Transverse colon (tissue), 4 donors: ENCODE data around the gene PC. TPM values are rescaled to one million over a fixed set of nuclear protein-coding genes. Genes with fewer than 3 reads are reported as not detected.

ENCODE experiments used
- DNase-seq: peaks from one replicate; pipeline ENCODE4 v3.0.0-alpha.2; 2019
- H3K27ac ChIP-seq, 4 donors: fragments of 200-600 bp; sonication (generic); 2 replicates each; pipeline ENCODE4 v1.5.1; 2016 to 2018; ENCODE audit warnings: inconsistent platforms in 4 of 4
- H3K27me3 ChIP-seq: fragments of 200-600 bp; sonication (generic); 2 replicates; pipeline ENCODE4 v1.5.1; 2017; ENCODE audit warnings: inconsistent platforms
- H3K36me3 ChIP-seq, 4 donors: fragments of 200-600 bp; sonication (generic); 2 replicates each; pipeline ENCODE4 v1.5.1; 2017 to 2019; ENCODE audit warnings: inconsistent platforms in 4 of 4
- H3K4me1 ChIP-seq, 4 donors: fragments of 200-600 bp; sonication (generic); 2 replicates each; pipeline ENCODE4 v1.5.1; 2017 to 2020; ENCODE audit warnings: inconsistent platforms in 4 of 4
- H3K4me3 ChIP-seq, 4 donors: fragments of 200-600 bp; sonication (generic); 1 replicate in 1 of 4; 2 replicates in 3 of 4; pipeline versions ENCODE4 v1.5.1 to v1.6.1; 2017 to 2019; ENCODE audit warnings: inconsistent platforms in 4 of 4
- H3K9me3 ChIP-seq, 2 donors: fragments of 200-600 bp; sonication (generic); 2 replicates each; pipeline ENCODE4 v1.5.1; 2017 to 2019; ENCODE audit warnings: inconsistent platforms in 2 of 2
- CTCF ChIP-seq, 5 experiments: fragments of 200-600 bp in 3 of 5; fragments of 450-650 bp in 2 of 5; sonication (generic) in 3 of 5; IDR thresholded peaks; 1 replicate in 2 of 5; 2 replicates in 3 of 5; pipeline ENCODE4 v1.5.1; 2016 to 2017; ENCODE audit warnings: antibody characterized with exemption in 5 of 5, inconsistent platforms in 3 of 5, mild to moderate bottlenecking in 2 of 5, moderate library complexity in 1 of 5
- EP300 ChIP-seq: sonication (generic); formaldehyde crosslinking; IDR thresholded peaks from one replicate; pipeline ENCODE4 v1.6.1; 2017; ENCODE audit warnings: antibody characterized with exemption, low read depth
- POLR2A ChIP-seq: fragments of 450-650 bp; IDR thresholded peaks from one replicate; pipeline ENCODE4 v1.6.1; 2016; ENCODE audit warnings: antibody characterized with exemption, mild to moderate bottlenecking, moderate library complexity
- POLR2AphosphoS5 ChIP-seq, 3 donors: sonication (generic); formaldehyde crosslinking; IDR thresholded peaks; one replicate each; pipeline ENCODE4 v1.6.1; 2016; ENCODE audit warnings: antibody characterized with exemption in 3 of 3
- WGBS, 2 donors: methylation state at CpG; one replicate each; pipeline ENCODE4 v1.1.5; 2018; ENCODE audit warnings: low coverage in 1 of 2; 5-methylcytosine and 5-hydroxymethylcytosine counted together
- in situ Hi-C, 4 donors: fragments of 200-750 bp; cut with MboI; loops; one replicate each; pipeline versions ENCODE4 v1.15.0 to v1.15.1; 2017; ENCODE audit warnings: low sequenced_read_pairs in 3 of 4, low pct_ligation_motif_present in 1 of 4, low pct_unique_long_range_greater_than_20kb in 1 of 4
- intact Hi-C: fragments of 100-400 bp; cut with DNase I; formaldehyde crosslinking; loops from one replicate; pipeline ENCODE4 v1.15.1; 2023; ENCODE audit warnings: low total_unique reads
- total RNA-seq, 4 donors: library from RNA; depleted of rRNA; stranded (reverse); fragments of >200 nt; gene quantifications; one replicate each; pipeline ENCODE4 v1.1.0, GENCODE V29; 2016

The PC gene
- total RNA-seq, 4 donors from 2014 or later: 14.9 to 246 (median 38.1) TPM

- intact Hi-C loops: no loop called here
- DNase-seq: no peak
- in situ Hi-C loops: no loop called here
Measured at GRCh38 chr11:66904981-66905521, 53.1 kb downstream of the PC start.

GRCh38 chr11:66904561-66904960 is 53.6 kb downstream of the PC start:
- in situ Hi-C loops (no loop called here), intact Hi-C loops (no loop called here)
- Histone ChIP-seq H3K36me3 (no peaks in the 10 kb centered on the region), H3K27ac (peak overlapping the region; percentile 44 to 56 (median 47)), H3K4me3 (no peak overlapping the region), H3K27me3 (no peaks in the 10 kb centered on the region), H3K4me1 (peaks cover 0 to 9% (median 0%) of the 10 kb centered on the region in 4 donors), H3K9me3 (no peaks in the 10 kb centered on the region)
- 79 to 88% methylated on average over 4 to 6 of the region's 6 CpGs for WGBS, 2 donors
- TF ChIP-seq EP300: no peak
- no peak for TF ChIP-seq POLR2AphosphoS5 (IDR thresholded peaks at IDR 0.05)
- TF ChIP-seq CTCF (IDR thresholded peaks at IDR 0.05): no peak
- TF ChIP-seq POLR2A: no peak
- DNase-seq: no peak

More at GRCh38 chr11:66904981-66905521, 53.1 kb downstream of the PC start:
- Histone ChIP-seq H3K27me3 (no peaks in the 10 kb centered on the region), H3K4me3 (no peak overlapping the region), H3K9me3 (no peaks in the 10 kb centered on the region), H3K36me3 (no peaks in the 10 kb centered on the region), H3K27ac (no peak overlapping the region), H3K4me1 (peaks cover 0 to 9% (median 0%) of the 10 kb centered on the region in 4 donors)
- WGBS, 2 donors: 80 to 85% methylated on average over 3 to 8 of the region's 8 CpGs
- TF ChIP-seq POLR2AphosphoS5 (IDR thresholded peaks at IDR 0.05): no peak
- TF ChIP-seq EP300: no peak
- TF ChIP-seq POLR2A: no peak
- no peak for TF ChIP-seq CTCF (IDR thresholded peaks at IDR 0.05)

- Histone ChIP-seq H3K4me3 (no peak overlapping the region), H3K27ac (peak overlapping the region; percentile 44 to 56 (median 47)), H3K9me3 (no peaks in the 10 kb centered on the region), H3K27me3 (no peaks in the 10 kb centered on the region), H3K4me1 (peaks cover 0 to 9% (median 0%) of the 10 kb centered on the region in 4 donors), H3K36me3 (no peaks in the 10 kb centered on the region)
- DNase-seq: peak; percentile 66
- WGBS, 2 donors: 100% methylated on average over 3 of the region's 3 CpGs; no CpG with 5 or more reads in 1 of the 2 donors
- in situ Hi-C loops (no loop called here), intact Hi-C loops (no loop called here)
- TF ChIP-seq EP300 (no peak), POLR2A (no peak), POLR2AphosphoS5 (IDR thresholded peaks at IDR 0.05) (no peak)
Measured at GRCh38 chr11:66904055-66904454, 54.1 kb downstream of the PC start.

GRCh38 chr11:66902486-66903177 is 55.6 kb downstream of the PC start:
- no peaks in the 10 kb centered on the region for H3K36me3 ChIP-seq
- TF ChIP-seq POLR2AphosphoS5 (IDR thresholded peaks at IDR 0.05): no peak
- TF ChIP-seq POLR2A: no peak
- no peak for TF ChIP-seq EP300
- no peak for TF ChIP-seq CTCF (IDR thresholded peaks at IDR 0.05)
- no peak overlapping the region for H3K4me3 ChIP-seq
- H3K27ac ChIP-seq: no peak overlapping the region
- intact Hi-C loops: no loop called here
- H3K4me1 ChIP-seq: peaks cover 0 to 9% (median 0%) of the 10 kb centered on the region in 4 donors
- H3K9me3 ChIP-seq: no peaks in the 10 kb centered on the region
- in situ Hi-C loops: no loop called here
- WGBS, 2 donors: 88% methylated on average over 15 of the region's 15 CpGs; no CpG with 5 or more reads in 1 of the 2 donors
- no peaks in the 10 kb centered on the region for H3K27me3 ChIP-seq
- DNase-seq: no peak
